ENCODE data around the gene PHLDB2. TPM values are rescaled to one million over a fixed set of nuclear protein-coding genes. Genes with fewer than 3 reads are reported as not detected.

Gene PHLDB2
- total RNA-seq, 1 donor from 2014 or later: 54.3 TPM

DNA sequence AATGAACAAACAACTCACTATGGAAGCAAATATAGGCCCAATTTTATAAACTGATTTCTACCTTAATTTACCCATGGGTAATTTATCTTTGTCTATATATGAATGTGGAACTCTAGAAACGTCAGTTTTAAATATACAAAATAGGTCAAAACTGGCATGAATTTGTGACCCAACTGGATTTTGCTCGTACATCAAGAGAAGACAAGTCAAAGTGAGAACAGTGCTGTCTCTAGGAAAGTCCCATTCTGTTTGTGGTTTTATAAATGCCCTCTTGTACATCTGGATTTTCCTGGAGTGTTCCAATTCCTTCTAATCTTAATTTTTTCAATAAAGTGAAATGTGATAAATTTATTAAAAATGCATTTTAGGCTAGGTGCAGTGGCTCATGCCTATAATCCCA, 69.5 kb downstream of the PHLDB2 start:
- Histone ChIP-seq H3K4me1 (ENCODE audit: control insufficient read depth in 3 of 3, insufficient read depth in 3 of 3, low read length in 3 of 3) (peaks cover 9 to 16% (median 13%) of the 10 kb centered on the region in 3 donors), H3K4me3 (ENCODE audit: low read length in 3 of 3) (no peak overlapping the region), H3K27ac (ENCODE audit: low read depth, low read length) (no peak overlapping the region), H3K27me3 (ENCODE audit: control insufficient read depth in 3 of 3, insufficient read depth in 3 of 3, low read length in 3 of 3) (no peaks in the 10 kb centered on the region), H3K36me3 (ENCODE audit: control insufficient read depth in 3 of 3, insufficient read depth in 3 of 3, low read length in 3 of 3) (no peaks in the 10 kb centered on the region), H3K9me3 (ENCODE audit: control insufficient read depth in 3 of 3, low read length in 3 of 3) (no peaks in the 10 kb centered on the region), H3K9ac (ENCODE audit: low read depth in 1 of 3, low read length in 3 of 3) (no peak overlapping the region)

DNA sequence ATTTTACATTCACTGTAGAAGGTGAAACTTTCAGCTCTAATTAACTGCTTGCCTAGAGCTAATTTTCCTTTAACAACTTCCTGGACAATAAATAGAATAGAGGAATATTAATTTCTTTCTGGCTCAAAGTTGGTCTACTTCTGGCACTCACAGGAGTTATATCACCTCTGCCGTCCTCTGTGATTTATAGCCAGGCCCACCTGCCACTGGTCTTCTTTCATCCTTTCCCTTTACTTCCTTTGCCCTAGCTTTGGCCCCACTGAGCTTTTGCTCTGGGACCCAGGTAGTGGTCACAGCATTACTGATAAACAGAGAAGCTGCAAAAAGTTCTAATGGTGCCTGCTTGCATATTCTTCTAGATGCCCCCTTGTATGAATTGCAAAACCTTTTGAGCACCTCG, 70.4 kb downstream of the PHLDB2 start:
- peaks cover 3 to 9% (median 7%) of the 10 kb centered on the region in 3 donors for H3K4me1 ChIP-seq (ENCODE audit: control insufficient read depth in 3 of 3, insufficient read depth in 3 of 3, low read length in 3 of 3)
- H3K27ac ChIP-seq (ENCODE audit: low read depth, low read length): no peak overlapping the region
- no peaks in the 10 kb centered on the region for H3K36me3 ChIP-seq (ENCODE audit: control insufficient read depth in 3 of 3, insufficient read depth in 3 of 3, low read length in 3 of 3)

DNA sequence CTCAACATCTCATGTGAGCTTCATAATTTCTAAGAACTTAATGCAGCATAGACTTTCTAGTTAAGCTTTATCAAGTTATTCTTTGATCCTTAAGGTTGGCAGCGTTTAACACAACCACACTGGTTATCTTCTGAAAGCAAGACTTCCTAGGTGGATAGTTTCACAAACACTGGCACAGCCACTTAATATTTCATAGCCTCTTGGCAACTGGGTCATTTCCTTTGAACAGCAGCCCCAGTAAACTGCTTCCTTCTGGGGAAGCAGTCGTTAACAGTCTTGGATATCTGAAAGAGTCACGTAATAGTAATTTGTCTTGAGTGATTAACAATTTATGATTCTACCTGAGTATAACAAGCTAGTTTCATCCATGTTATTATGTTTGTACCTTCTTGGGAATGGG, 73.9 kb downstream of the PHLDB2 start:
- Histone ChIP-seq H3K36me3 (ENCODE audit: control insufficient read depth in 3 of 3, insufficient read depth in 3 of 3, low read length in 3 of 3) (no peaks in the 10 kb centered on the region), H3K27ac (ENCODE audit: low read depth, low read length) (no peak overlapping the region), H3K9ac (ENCODE audit: low read depth in 1 of 3, low read length in 3 of 3) (no peak overlapping the region), H3K4me1 (ENCODE audit: control insufficient read depth in 3 of 3, insufficient read depth in 3 of 3, low read length in 3 of 3) (peaks cover 0 to 5% (median 0%) of the 10 kb centered on the region in 3 donors), H3K4me3 (ENCODE audit: low read length in 3 of 3) (no peak overlapping the region), H3K9me3 (ENCODE audit: control insufficient read depth in 3 of 3, low read length in 3 of 3) (no peaks in the 10 kb centered on the region), H3K27me3 (ENCODE audit: control insufficient read depth in 3 of 3, insufficient read depth in 3 of 3, low read length in 3 of 3) (no peaks in the 10 kb centered on the region)

More for the DNA sequence above, 70.4 kb downstream of the PHLDB2 start:
- no peak overlapping the region for H3K4me3 ChIP-seq (ENCODE audit: low read length in 3 of 3)
- H3K9ac ChIP-seq (ENCODE audit: low read depth in 1 of 3, low read length in 3 of 3): no peak overlapping the region
- no peaks in the 10 kb centered on the region for H3K27me3 ChIP-seq (ENCODE audit: control insufficient read depth in 3 of 3, insufficient read depth in 3 of 3, low read length in 3 of 3)
- H3K9me3 ChIP-seq (ENCODE audit: control insufficient read depth in 3 of 3, low read length in 3 of 3): no peaks in the 10 kb centered on the region

DNA sequence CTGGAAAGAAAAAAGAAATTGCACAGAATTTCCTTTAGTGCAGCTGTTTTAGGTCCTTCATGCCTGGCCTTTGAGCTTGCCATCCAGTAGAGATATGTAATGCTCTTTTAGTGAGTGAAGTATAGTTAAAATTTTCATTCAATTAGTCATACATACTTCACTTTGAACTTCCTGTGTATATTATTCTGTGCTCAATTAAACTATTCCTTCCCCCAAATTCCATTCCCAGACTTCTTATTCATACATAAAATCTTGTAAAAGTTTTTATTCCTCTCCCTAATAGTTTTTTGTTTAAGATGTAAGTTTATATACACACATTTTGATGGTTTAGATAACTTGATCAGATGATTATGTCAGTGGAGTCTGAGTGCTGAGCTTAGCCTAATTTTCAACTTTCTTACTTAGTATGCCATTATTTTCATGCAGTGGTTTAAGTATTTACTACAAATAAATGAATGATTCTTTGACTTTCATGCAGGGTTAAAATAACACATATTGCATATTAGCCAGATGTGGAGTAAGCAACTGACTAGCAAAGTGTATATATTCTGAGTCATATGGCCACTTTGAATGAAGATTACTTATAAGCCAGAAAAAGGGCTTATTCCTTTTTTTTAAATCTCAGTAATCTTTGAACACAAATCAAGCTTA, 77.3 kb downstream of the PHLDB2 start:
- no peaks in the 10 kb centered on the region for H3K4me1 ChIP-seq (ENCODE audit: control insufficient read depth in 3 of 3, insufficient read depth in 3 of 3, low read length in 3 of 3)
- no peak overlapping the region for H3K9ac ChIP-seq (ENCODE audit: low read depth in 1 of 3, low read length in 3 of 3)
- H3K27me3 ChIP-seq (ENCODE audit: control insufficient read depth in 3 of 3, insufficient read depth in 3 of 3, low read length in 3 of 3): no peaks in the 10 kb centered on the region
- H3K36me3 ChIP-seq (ENCODE audit: control insufficient read depth in 3 of 3, insufficient read depth in 3 of 3, low read length in 3 of 3): peaks cover 0 to 9% (median 0%) of the 10 kb centered on the region in 3 donors
- H3K27ac ChIP-seq (ENCODE audit: low read depth, low read length): no peak overlapping the region
- no peak overlapping the region for H3K4me3 ChIP-seq (ENCODE audit: low read length in 3 of 3)
- H3K9me3 ChIP-seq (ENCODE audit: control insufficient read depth in 3 of 3, low read length in 3 of 3): no peaks in the 10 kb centered on the region

DNA sequence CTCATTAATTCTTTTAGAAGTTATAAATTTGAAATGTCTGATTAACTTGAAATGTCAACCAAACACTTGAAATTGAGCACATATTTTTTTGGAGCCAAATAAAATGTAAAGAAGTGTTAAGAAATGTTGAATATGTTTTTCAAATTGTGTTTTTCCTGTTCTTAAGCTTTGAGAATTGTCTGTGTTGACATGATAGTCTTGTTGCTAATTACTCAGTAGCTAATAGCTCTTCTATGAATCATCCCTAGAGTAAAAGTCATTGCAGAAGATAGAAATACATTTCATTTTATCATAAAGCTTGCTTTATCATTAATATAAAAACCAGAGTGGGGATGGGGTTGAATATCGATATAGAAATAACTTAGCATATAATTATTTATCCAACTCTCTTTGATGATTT, 77.9 kb downstream of the PHLDB2 start:
- H3K27ac ChIP-seq (ENCODE audit: low read depth, low read length): no peak overlapping the region
- H3K4me3 ChIP-seq (ENCODE audit: low read length in 3 of 3): no peak overlapping the region
- no peak overlapping the region for H3K9ac ChIP-seq (ENCODE audit: low read depth in 1 of 3, low read length in 3 of 3)
- no peaks in the 10 kb centered on the region for H3K9me3 ChIP-seq (ENCODE audit: control insufficient read depth in 3 of 3, low read length in 3 of 3)
- H3K4me1 ChIP-seq (ENCODE audit: control insufficient read depth in 3 of 3, insufficient read depth in 3 of 3, low read length in 3 of 3): no peaks in the 10 kb centered on the region
- peaks cover 0 to 9% (median 0%) of the 10 kb centered on the region in 3 donors for H3K36me3 ChIP-seq (ENCODE audit: control insufficient read depth in 3 of 3, insufficient read depth in 3 of 3, low read length in 3 of 3)
- no peaks in the 10 kb centered on the region for H3K27me3 ChIP-seq (ENCODE audit: control insufficient read depth in 3 of 3, insufficient read depth in 3 of 3, low read length in 3 of 3)

DNA sequence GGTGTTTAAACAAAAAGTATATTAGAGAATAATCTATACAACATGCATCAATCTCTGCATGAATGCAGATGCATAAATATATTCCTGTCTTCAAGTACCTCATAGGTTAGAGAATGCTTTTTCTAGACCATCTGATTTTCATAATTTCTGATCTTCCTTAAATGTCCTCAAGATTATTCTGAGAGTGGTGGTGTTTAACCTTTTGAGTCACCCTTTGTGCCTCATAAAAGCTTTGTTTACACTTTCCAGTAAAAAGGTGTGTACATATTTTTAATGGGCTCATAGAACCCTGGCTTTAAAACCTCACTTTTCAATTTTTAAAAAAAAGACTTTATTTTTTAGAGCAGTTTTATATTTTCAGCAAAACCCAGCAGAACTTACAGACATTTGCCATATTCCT, 78.8 kb downstream of the PHLDB2 start:
- Histone ChIP-seq H3K27ac (ENCODE audit: low read depth, low read length) (no peak overlapping the region), H3K27me3 (ENCODE audit: control insufficient read depth in 3 of 3, insufficient read depth in 3 of 3, low read length in 3 of 3) (no peaks in the 10 kb centered on the region), H3K36me3 (ENCODE audit: control insufficient read depth in 3 of 3, insufficient read depth in 3 of 3, low read length in 3 of 3) (peaks cover 0 to 9% (median 0%) of the 10 kb centered on the region in 3 donors), H3K9ac (ENCODE audit: low read depth in 1 of 3, low read length in 3 of 3) (no peak overlapping the region), H3K9me3 (ENCODE audit: control insufficient read depth in 3 of 3, low read length in 3 of 3) (no peaks in the 10 kb centered on the region), H3K4me3 (ENCODE audit: low read length in 3 of 3) (no peak overlapping the region), H3K4me1 (ENCODE audit: control insufficient read depth in 3 of 3, insufficient read depth in 3 of 3, low read length in 3 of 3) (no peaks in the 10 kb centered on the region)

DNA sequence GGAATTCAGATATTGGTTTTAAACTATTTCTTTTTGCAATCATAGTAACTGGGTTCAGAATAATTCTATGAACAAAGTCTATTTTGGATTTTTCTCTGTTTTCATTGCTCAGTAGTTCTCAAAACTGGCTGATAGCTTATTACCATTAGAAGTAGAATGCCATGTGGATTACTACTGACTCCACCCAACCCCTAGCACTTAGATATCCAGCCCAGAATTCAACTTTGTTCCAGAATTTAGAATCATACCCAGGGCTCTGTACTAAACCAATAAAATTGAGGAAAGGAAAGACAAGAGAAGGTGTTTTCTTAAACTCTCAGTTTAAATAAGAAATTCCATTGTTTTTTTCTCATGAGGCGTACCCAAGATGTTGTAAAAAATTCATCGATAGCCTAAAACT, 80.8 kb downstream of the PHLDB2 start:
- peaks cover 0 to 9% (median 0%) of the 10 kb centered on the region in 3 donors for H3K36me3 ChIP-seq (ENCODE audit: control insufficient read depth in 3 of 3, insufficient read depth in 3 of 3, low read length in 3 of 3)
- no peak overlapping the region for H3K4me3 ChIP-seq (ENCODE audit: low read length in 3 of 3)
- H3K9me3 ChIP-seq (ENCODE audit: control insufficient read depth in 3 of 3, low read length in 3 of 3): no peaks in the 10 kb centered on the region
- H3K27ac ChIP-seq (ENCODE audit: low read depth, low read length): no peak overlapping the region
- H3K27me3 ChIP-seq (ENCODE audit: control insufficient read depth in 3 of 3, insufficient read depth in 3 of 3, low read length in 3 of 3): no peaks in the 10 kb centered on the region
- no peaks in the 10 kb centered on the region for H3K4me1 ChIP-seq (ENCODE audit: control insufficient read depth in 3 of 3, insufficient read depth in 3 of 3, low read length in 3 of 3)
- no peak overlapping the region for H3K9ac ChIP-seq (ENCODE audit: low read depth in 1 of 3, low read length in 3 of 3)

DNA sequence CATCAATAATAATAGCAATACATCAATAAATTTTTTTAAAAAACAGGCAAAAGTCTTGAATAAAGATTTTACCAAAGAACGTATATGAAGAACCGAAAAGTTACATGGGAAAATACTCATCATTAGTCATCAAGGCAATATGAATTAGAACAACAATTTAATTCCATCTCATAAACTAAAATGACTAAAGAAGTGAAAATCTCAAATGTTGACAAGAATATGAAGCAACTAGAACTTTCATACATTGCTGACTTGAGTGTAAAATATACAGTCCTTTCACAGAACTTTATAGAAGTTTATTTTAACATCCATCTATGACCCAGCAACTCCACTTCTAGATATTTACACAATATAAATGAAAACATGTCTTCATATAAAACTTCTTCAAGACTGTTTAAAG, 84.5 kb downstream of the PHLDB2 start:
- H3K27me3 ChIP-seq (ENCODE audit: control insufficient read depth in 3 of 3, insufficient read depth in 3 of 3, low read length in 3 of 3): no peaks in the 10 kb centered on the region
- no peaks in the 10 kb centered on the region for H3K9me3 ChIP-seq (ENCODE audit: control insufficient read depth in 3 of 3, low read length in 3 of 3)
- H3K4me3 ChIP-seq (ENCODE audit: low read length in 3 of 3): no peak overlapping the region
- peaks cover 0 to 9% (median 0%) of the 10 kb centered on the region in 3 donors for H3K36me3 ChIP-seq (ENCODE audit: control insufficient read depth in 3 of 3, insufficient read depth in 3 of 3, low read length in 3 of 3)
- H3K9ac ChIP-seq (ENCODE audit: low read depth in 1 of 3, low read length in 3 of 3): no peak overlapping the region
- no peak overlapping the region for H3K27ac ChIP-seq (ENCODE audit: low read depth, low read length)
- no peaks in the 10 kb centered on the region for H3K4me1 ChIP-seq (ENCODE audit: control insufficient read depth in 3 of 3, insufficient read depth in 3 of 3, low read length in 3 of 3)

DNA sequence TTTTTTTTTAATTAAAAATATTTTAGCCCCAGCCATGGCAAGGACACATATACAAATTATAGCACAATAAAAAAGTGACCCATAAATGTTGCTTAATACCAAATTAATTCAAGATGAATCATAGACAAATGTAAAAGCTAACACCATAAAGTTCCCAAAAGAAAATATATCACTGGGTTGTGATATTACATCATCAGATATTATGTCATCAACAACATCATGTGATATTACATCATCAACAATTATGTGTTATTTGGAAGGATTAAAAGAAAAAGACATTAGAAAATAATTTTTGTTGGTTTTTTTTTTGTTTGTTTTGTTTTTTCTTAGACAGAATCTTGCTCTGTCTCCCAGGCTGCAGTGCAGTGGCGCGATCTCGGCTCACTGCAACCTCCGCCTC, 85.3 kb downstream of the PHLDB2 start:
- H3K9me3 ChIP-seq (ENCODE audit: control insufficient read depth in 3 of 3, low read length in 3 of 3): no peaks in the 10 kb centered on the region
- H3K36me3 ChIP-seq (ENCODE audit: control insufficient read depth in 3 of 3, insufficient read depth in 3 of 3, low read length in 3 of 3): peaks cover 0 to 9% (median 0%) of the 10 kb centered on the region in 3 donors
- H3K27ac ChIP-seq (ENCODE audit: low read depth, low read length): no peak overlapping the region
- no peak overlapping the region for H3K4me3 ChIP-seq (ENCODE audit: low read length in 3 of 3)
- H3K4me1 ChIP-seq (ENCODE audit: control insufficient read depth in 3 of 3, insufficient read depth in 3 of 3, low read length in 3 of 3): no peaks in the 10 kb centered on the region
- no peaks in the 10 kb centered on the region for H3K27me3 ChIP-seq (ENCODE audit: control insufficient read depth in 3 of 3, insufficient read depth in 3 of 3, low read length in 3 of 3)
- no peak overlapping the region for H3K9ac ChIP-seq (ENCODE audit: low read depth in 1 of 3, low read length in 3 of 3)

DNA sequence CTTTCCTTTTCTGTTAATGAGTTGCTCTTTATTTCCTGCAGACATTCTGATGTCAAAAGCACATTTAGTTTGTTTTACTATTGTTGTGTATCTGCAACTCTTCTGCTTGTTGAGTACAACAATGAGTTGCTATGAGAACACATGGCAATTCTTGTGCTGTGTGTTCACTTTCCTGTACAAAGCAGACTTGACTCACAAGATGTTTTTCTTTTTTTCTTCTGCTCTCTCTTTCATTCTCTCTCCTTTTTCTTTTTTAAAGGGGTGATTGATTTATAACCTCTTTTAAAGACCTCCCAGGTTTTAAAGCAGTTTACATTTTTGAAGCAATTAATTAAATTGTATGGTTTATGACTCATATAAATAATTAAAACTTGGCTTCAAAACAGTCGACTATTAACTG, 88.2 kb downstream of the PHLDB2 start:
- H3K27me3 ChIP-seq (ENCODE audit: control insufficient read depth in 3 of 3, insufficient read depth in 3 of 3, low read length in 3 of 3): no peaks in the 10 kb centered on the region
- no peak overlapping the region for H3K4me3 ChIP-seq (ENCODE audit: low read length in 3 of 3)
- H3K27ac ChIP-seq (ENCODE audit: low read depth, low read length): no peak overlapping the region
- H3K4me1 ChIP-seq (ENCODE audit: control insufficient read depth in 3 of 3, insufficient read depth in 3 of 3, low read length in 3 of 3): no peaks in the 10 kb centered on the region
- H3K36me3 ChIP-seq (ENCODE audit: control insufficient read depth in 3 of 3, insufficient read depth in 3 of 3, low read length in 3 of 3): no peaks in the 10 kb centered on the region
- no peak overlapping the region for H3K9ac ChIP-seq (ENCODE audit: low read depth in 1 of 3, low read length in 3 of 3)
- no peaks in the 10 kb centered on the region for H3K9me3 ChIP-seq (ENCODE audit: control insufficient read depth in 3 of 3, low read length in 3 of 3)

All from skeletal muscle tissue (tissue), 4 donors.